Stimulated activated CD8-positive, alpha-beta memory T cell treated with anti-CD3 and anti-CD28 coated beads, Interleukin-2, amount 100 ng/mL, for 48 hours (primary cell): ENCODE data around the gene ASCL2.

Experiments used
- DNase-seq, 2 donors: peaks; one replicate each; pipeline ENCODE4 v3.0.0-alpha.2; 2020; ENCODE audit warnings: low read depth in 2 of 2

The ASCL2 gene

DNA sequence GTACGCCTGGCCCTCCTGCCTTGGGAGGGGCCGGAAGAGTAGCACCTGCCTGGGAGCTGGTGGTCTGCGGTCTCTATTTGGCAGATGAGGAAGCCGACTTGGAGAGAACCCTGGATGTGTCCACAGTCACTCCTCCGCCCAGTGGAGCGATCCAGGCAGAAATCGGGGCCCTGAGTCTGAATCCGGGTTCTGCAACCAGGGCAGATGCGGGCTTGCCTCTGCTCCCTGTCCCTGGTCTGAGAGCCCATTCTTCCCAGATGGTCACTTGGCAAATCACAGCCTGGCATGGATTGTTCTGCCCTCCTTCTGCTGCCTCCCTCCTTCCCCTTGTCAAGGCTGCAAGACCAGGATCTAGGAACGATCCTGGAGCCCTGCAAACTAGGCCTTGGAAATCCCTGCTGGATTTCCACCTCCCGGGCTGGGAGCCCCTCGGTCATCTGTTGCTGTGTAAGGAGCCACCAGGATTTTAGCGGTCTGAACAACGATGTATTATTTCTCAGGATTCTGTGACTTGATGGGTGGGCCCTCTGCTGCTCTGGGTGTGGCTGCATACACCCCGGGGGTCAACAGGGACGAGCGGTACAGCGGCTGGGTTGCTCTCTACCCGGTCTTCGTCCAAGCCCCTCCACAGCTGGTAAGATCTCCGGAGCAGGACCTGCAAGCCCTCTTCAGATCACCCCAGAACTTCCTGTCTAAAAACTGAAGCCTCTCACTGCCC lies 2.0 kb upstream of the ASCL2 start:
- no peak for DNase-seq

DNA sequence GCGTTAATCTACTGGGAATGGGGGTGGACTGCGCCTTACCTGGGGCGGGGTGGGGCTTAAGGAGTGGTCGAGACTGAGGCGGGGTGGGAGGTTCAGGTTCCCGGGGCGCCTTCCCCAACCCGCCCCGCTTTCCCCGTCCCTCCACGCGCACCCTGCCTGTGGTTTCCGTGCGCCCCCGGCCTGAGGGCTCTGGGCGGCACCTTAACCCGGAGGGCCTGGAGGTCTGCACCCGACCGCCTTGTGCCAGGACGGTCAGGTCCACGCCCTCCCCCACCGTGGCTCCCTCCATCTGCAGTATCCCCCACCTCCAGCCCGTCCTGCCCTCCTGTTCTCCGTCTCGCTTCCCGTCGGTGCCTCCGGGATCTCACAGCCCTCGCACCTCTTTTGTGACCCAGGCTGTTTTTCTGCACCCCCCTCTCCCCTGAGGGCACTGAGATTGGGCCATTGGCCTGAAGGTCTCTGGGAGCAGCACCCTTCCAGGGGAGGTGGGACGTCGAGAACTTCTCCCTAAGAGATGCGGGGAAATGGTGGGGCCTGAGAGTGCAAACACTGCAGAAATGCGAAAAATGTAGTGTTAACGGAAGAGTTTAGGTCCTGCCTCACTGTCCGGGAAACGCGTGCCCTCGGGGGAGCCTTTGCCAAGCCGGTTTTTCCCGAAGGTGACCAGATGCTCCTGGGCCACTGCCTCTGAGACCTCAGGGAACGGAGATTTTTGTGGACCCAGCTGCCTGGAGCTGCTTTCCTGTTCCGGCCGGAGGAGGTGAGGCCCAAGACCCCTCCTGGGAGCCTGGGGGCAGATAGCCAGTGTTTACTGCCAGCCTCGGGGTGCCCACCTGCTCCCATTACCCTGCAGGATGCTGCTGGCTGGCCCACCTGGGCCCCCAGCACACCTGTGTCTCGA lies 1.2 kb upstream of the ASCL2 start:
- no peak for DNase-seq

DNA sequence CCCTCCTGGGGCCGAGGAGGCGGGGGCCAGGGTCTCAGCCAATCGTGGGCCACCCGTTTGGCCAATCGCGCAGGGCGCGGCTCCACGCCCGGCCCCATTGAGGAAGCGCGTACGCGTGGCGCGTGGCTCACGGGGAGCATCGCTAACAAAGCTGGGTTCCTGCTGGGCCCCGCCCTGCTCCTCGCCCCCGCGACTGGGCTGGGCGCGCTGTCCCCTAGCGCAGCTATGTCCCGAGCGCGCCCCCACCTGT lies 614 bp upstream of the ASCL2 start:
- DNase-seq = no peak

DNA sequence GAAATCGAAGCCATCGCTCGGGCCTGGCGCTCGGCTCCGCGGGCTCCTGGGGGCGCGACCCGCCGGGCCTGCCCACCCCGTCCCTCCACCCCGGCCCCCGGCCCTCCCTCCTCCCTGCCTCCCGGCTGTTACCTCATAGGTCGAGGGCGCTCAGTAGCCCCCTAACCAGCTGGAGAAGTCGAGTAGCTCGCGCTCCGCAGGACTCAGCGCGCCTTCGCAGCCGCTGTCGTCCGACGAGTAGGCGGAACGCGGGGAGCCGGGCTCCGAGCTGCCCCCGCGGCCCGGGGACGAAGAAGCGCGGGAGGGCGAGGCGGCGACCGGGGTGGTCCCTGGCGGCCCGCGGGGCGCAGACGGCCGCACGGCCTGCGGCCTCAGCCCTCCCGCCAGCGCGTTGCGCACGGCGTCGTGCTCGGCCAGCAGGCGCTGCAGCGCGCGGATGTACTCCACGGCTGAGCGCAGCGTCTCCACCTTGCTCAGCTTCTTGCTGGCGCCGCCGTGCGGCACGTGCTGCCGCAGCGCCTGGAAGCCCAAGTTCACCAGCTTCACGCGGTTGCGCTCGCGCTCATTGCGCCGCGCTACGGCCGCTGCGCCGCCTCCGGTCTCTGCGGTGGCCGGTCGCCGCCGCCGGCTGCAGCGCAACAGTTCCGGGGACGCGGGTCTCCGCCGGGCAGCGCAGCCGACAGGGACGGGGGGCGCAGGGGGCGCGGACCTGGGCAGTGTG lies 627 bp downstream of the ASCL2 start:
- DNase-seq = no peak

DNA sequence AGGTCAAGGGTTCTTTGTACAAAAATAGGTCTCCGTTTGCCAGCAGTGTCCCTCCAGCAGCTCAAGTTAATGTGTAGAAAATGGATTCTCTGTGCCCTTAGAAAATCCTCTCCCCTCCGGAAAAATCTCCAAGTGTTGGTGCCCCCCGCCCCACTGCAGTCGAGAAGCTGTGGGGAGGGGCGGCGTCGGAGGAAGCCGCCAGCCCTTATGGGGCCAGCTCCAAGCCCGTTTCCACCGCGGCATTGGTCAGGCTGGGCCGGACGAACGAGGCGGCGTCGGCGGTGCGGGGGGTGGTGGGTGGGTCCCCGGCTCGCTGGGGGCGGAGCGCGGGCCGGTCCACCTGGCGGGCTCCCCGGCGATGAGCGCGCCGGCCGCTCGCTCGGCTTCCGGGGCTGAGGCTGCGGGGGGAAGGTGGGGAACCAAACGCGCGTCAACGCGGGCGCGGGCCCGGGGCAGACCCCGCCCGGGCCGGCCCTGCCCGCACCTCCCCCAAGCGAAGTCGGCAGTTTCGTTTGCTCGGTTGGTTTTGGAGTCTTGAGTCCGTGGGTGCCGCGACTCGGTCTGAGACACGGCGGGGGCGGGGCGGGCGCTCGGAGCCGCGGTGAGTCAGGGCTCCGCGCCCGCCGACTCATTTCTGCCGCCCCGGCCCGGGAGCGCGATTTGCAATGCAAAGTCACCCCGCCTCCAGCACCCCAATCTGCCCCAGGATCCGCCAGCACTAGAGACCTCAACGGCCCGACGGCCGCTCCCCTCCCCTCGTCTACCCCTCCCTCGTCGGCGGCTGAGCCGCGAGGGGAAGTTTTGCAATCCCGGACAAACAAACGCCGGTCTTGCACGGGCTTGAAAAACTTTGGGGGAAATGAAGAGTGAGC lies 1.4 kb downstream of the ASCL2 start:
- peak; percentile 76 to 81 for DNase-seq

DNA sequence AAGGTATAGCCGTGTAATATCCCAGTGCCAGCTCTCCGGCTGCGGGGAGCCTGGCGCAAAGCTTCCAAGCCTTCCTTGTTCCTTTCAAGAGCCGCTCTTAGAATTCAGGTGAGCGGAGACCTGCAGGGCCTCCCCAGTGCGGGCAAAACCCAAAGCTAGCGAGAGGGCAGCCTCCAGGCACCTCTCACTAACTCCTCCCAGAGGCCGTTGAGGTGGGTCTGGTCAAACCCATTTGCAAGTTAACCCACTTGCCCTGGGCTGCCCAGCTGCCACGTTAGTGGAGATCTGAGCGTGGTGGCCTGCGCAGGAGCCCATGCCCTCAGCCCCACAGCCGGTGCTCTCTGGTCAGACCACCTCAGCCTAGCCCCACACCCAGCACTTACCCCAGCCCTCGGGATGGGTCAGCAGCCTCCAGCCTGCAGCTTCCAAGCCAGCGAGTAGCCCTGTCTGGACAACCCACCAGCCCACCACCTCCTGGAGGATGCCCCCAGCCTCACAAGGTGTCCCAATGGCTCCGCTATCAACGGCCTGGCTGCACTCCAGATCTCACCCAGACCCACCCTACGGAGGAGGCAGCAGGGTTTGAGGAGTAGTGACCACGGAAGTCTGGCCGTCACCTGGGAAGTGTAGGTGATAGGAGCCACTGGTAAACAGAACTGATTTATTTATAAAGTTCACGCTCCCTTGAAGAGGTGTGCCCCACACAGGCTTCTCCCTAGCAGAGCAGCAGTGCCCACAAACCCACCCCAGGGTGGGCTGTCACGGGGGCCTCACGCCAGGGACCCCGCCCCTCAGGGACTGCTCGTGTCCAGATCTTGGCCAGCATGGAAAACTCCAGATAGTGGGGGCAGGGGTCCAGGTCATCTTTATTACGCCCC lies 2.3 kb downstream of the ASCL2 start:
- no peak for DNase-seq

DNA sequence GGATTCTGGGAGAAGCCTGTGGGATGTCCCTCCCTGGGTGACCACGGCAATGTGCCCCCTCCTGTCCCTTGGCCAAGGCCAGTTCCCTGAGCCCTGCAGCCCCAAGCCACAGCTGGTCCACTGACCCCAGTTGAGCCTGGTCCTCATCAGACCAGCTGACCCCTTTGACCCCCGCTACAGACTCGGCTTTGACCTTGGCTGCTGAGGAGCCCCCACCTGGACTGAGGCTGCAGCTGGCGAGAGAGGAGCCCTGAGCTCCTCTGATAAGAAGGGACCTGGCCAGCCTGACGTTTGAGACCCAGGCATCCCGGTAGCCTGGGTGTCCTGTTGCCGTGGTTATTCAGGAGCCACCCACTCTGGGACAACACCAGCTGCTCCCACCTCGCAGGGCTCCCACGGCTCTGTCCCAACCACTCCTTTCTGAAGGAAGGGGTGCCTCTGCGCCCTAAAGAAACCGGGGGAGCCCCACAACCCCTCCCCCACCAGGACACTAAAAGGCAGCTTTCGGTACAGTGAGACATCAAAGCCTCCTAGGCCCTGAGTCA lies 3.0 kb downstream of the ASCL2 start:
- no peak for DNase-seq

DNA sequence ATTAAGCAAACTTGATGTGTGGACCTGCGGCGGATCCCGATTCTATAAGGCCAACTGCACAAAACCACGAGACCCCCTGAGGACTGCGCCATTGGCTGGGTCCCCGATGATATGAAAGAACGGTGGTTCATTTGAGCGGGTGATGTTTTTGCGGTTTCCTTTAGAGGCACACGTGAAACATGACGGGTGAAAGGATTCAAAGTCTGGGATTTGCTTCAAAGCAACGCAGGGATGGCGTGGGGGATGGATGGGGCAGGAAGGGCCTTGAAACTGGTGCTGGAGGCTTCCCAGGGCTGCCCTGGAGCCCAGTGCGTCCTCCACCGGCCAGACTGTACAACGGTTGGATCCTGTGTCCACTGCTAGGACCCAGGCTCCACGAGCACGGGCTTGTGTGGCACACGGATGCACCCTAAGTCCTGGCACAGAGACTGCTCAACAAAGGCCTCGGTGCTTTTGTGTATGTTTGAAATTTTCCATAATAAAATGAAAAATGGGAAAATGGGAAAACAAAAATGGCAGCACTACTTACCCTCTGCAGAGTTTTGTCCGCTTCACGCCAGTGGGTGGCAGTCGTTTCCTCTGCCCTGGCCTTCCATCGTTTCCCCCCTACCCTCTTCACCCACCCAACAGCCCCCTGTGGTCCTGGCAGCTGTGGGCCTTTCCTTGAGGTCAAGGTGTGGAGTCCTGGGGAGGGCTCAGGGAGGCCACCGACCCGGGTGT lies 3.6 kb downstream of the ASCL2 start:
- DNase-seq = no peak

DNA sequence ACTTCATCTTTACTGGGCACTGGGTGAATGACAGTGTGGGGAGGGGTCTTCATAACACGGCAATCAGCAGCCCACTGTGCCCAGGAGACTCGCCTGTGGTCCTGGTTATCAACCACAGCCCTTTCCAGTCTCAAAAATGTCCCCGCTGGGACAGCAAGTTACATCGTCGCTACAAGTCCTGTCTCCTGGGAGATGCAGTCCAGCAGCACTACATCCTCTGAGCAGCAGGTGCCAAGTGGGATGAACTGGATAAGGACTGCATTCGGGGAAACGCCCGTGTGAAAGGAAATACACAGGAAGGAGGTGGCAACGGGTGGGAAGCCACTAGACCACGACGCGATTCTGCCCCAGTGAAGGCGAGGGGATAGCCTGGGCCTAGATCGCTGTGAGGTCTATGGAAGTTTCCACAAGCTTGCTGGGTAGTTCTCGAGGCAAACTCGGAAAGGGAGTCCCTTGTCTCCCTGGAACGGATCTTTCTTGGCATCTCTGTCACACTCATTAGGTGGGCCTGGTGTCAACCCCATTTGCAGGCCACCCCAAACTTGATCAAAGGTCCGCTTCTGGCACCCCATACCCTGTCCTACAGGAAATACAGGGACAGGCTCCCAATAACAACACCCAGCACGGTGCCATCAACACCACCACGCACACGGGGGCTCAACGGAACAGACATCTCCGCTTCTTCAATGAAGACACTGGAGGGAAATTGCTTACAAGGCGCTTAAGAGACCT lies 4.4 kb downstream of the ASCL2 start:
- no peak for DNase-seq

DNA sequence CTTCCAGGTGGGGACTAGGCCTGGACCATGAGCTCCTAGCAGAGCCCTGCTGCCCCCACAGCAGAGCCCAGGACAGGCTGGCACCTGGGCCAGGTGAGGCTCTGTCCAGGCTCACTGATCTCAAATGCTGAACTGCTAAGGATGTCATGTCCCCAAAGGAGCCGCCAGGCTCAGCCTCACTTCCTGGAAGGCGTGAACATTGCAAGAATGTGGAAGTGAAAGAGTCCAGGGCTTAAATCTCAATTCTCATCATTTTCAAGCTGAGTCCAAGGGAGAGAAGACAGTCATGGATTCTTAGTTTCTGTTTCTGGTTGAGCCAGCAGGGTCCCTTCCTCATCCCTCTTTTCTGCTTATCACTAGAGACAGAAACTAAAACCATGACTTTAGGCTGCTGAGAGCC lies 5.0 kb downstream of the ASCL2 start:
- no peak for DNase-seq

DNA sequence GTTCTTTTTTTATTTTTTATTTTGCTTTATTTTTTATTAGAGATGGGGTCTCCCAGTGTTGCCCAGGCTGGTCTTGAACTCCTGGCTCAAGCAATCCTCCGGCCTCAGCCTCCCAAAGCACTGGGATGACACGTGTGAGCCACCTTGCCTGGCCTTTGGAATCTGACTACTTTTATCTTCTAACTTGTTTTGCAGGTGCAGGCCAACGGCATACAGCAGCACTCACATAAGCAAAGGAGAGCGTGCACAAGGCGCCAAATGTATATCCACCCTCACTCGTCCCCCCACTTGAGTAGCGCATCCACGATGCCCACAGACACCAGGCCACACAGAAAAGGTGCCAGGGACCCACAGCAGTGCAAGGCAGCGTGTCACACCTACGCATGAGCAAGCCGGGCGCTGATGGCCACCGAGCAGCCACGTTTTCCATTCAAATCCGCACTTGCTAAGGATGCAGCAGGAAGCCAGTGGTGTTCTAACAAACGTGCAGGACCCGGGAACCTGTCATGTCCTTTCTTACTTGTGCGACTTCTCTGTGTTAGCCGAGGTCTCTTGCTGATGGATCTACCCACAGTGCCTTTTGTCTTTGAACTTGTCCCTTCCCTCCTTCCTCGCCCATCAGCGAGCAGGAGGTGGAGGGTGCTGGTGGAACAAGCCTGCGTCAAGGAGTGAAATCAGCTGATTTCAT lies 5.9 kb downstream of the ASCL2 start:
- DNase-seq = no peak

DNA sequence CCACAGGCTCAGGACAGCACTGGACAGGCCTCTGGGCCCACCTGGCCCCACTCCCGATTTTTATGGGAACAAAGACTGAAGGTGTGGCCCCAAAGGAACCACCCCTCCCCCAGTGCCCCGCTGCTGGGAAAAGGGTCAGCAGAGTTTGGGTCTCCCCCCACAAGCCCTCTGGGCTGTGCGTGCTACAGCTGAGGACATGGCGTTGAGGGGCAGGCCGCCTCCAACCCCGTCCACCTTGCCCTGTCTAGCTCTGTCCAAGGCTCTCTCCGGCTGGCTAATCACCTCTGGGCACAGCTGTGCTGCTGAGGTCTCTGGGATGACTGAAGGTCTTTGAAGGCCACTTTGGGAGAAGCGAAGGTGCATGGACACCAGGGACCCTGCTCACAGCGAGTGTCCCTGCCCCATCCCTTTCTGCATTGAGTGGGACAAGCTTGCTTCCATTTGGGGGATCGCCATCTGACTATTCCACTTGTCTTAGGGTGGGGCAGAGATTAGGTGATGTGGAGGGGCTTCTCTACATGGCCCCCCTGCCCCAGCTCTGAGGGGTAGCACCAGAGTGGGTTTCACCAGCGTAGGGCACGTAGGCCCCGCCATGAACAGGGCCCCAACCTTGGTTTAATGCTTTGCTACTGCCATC lies 6.5 kb downstream of the ASCL2 start:
- DNase-seq = no peak

DNA sequence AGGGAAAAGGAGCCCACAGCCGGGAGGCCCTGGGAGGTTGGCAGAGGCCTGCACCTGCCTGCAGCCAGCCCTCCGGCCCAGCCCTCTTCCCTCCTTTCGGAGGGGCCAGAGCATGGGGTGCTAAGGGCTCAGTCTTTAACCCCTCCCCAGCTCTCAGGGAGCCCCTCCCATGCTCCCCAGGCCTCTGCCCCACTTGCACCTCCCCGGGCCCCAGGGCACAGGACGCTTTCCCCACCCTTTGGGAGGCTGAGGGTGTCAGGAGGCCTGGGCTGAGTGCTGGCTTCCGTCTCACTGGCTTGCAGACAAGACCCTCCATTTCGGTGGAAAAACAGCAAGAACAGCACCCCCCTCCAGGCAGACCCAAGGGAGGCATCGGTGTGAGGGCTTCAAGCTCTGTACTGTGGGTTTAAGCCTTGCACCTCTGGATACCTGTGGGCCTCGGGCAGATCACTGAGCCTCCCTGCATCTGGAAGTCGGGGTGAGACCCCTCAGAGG lies 7.3 kb downstream of the ASCL2 start:
- no peak for DNase-seq

DNA sequence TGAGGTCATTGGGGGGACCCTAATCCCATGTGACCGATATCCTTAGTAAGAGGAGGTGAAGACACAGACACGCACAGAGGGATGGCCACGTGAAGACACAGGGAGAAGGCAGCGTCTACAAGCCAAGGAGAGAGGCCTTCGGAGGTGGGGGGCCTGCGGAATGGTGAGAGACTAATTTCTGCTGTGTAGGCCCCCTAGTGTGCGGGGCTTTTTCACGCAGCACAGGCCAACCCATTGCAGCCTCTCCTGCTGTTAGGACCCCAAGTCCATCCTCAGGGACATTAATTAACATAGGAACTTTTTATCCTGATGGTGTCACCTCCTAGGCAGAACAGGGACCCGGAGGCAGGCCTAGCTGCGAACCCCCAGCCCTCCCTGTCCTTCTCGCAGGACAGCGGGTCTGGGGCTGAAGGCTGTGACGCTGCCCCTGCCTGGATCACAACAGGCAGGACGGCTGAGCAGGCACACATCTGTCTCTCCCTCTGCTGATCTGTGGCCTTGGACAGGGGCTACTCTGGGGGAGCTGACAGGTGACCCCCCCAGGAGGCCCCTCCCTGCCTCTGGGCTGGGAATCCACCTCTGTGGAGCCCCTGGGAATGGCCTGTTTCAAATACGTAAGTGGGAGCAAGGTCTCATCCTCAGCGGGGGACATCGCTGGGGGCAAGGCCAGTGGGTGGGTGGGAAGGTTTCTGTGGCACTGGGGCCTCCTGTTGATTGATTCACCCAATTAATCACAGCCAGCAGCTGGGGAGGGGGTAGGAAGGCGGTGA lies 7.9 kb downstream of the ASCL2 start:
- DNase-seq = no peak

DNA sequence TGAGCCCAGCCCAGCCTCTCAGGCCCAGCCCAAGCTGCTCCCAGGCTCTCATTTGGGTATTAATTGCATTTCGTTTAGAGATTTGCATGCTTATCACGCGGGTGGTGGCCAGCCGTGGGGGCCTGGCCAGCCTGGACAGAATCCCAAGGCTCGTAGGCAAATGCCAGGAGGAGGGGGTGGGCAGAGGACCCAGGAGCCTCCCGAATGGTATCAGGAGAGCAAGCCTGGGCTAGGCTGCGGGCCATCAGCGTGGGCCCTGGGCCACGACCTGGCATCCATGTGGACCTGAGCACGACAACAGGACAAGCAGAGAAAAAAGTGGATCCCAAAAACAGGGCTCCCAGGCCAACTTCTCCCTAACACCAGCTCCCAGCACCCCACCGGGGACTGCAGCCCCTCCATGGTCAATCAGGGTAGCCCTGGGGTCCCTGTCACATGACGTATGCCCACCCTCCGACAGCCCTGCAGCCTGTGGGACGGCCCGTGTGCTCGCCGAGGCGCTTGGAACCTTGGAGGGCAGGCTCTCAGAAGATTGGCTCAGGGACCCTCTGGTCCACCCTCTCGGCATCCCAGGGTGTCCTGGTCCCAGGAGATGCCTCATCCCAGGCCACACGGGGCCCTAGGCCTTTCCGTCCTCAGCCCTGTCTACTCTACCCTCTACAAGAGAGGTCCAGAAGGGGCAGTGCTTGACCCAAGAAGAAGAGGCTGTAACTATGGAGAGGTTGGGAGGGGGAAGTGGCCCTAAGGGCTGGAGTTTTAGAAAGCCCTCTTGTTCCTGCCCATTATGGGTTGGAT lies 8.8 kb downstream of the ASCL2 start:
- no peak for DNase-seq
